ENCODE data around the gene SYNE3.

- TF ChIP-seq, protein P1, sequence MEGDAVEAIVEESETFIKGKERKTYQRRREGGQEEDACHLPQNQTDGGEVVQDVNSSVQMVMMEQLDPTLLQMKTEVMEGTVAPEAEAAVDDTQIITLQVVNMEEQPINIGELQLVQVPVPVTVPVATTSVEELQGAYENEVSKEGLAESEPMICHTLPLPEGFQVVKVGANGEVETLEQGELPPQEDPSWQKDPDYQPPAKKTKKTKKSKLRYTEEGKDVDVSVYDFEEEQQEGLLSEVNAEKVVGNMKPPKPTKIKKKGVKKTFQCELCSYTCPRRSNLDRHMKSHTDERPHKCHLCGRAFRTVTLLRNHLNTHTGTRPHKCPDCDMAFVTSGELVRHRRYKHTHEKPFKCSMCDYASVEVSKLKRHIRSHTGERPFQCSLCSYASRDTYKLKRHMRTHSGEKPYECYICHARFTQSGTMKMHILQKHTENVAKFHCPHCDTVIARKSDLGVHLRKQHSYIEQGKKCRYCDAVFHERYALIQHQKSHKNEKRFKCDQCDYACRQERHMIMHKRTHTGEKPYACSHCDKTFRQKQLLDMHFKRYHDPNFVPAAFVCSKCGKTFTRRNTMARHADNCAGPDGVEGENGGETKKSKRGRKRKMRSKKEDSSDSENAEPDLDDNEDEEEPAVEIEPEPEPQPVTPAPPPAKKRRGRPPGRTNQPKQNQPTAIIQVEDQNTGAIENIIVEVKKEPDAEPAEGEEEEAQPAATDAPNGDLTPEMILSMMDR (IDR thresholded peaks at IDR 0.05; ENCODE audit: insufficient read depth, low read length): no peak
- TF ChIP-seq SPI1 (IDR thresholded peaks at IDR 0.05; ENCODE audit: borderline replicate concordance, low read depth) (no peak), POLR2AphosphoS5 (IDR thresholded peaks at IDR 0.05; ENCODE audit: low read depth) (peak; percentile 75), REST (IDR thresholded peaks at IDR 0.05; ENCODE audit: insufficient replicate concordance, low read depth) (peak; percentile 33), GABPA (IDR thresholded peaks at IDR 0.05; ENCODE audit: low read depth) (peak; percentile 97)
Observed at GRCh38 chr14:95534299-95535225, 18.1 kb upstream of the SYNE3 start, which contains the start of gene GLRX5.

All from HL-60 (cell line).